Putamen (tissue), 1 donor: Measurements from ENCODE around the gene CCR5.
"Not testable (repeated sequence)": the region's sequence is repeated elsewhere in the genome, so short reads cannot be mapped to it uniquely, and the experiment has no call there.

Experiments used
- DNase-seq: peaks from one replicate; pipeline ENCODE4 v3.0.0-alpha.2; 2016; ENCODE audit warnings: low spot score

Gene CCR5

DNA sequence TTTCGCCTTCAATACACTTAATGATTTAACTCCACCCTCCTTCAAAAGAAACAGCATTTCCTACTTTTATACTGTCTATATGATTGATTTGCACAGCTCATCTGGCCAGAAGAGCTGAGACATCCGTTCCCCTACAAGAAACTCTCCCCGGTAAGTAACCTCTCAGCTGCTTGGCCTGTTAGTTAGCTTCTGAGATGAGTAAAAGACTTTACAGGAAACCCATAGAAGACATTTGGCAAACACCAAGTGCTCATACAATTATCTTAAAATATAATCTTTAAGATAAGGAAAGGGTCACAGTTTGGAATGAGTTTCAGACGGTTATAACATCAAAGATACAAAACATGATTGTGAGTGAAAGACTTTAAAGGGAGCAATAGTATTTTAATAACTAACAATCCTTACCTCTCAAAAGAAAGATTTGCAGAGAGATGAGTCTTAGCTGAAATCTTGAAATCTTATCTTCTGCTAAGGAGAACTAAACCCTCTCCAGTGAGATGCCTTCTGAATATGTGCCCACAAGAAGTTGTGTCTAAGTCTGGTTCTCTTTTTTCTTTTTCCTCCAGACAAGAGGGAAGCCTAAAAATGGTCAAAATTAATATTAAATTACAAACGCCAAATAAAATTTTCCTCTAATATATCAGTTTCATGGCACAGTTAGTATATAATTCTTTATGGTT, at the start of gene CCR5:
TSS of gene CCR5 (plus strand) at position 108 of the 680 bp plus-strand sequence. CDS start 1,957 bp downstream, outside the sequence.
- no peak for DNase-seq

DNA sequence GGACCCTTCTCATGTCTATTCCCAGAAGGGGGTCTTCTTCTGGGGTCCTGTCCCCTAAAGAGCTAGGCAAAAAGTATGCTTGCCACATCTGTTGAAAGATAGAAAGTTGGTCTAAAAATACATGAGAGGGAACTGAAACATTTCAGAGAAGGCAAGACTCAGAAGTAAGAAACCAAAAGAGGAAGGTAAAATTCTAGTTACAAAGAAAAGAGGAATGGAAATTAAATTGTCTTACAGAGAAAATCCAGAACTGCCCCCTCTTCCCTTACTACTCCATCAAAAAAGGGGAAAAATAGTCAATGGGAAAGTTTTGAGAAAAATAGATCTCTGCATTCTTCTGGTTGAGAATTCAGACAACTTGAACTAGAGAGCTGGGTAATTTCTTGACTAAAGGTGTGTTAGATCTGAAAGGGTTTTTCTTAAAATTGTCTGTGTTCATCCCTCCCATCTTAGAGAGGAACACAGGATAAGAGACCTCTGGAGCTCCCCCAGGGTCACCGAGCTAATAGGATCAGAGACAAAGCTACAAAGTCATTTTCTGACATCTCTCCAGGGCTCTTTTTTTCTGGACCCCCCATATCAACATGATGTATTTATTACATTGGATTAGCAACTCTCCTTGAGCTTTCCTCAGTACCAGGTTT, 49.2 kb upstream of the CCR5 start:
- DNase-seq = peak; percentile 14

DNA sequence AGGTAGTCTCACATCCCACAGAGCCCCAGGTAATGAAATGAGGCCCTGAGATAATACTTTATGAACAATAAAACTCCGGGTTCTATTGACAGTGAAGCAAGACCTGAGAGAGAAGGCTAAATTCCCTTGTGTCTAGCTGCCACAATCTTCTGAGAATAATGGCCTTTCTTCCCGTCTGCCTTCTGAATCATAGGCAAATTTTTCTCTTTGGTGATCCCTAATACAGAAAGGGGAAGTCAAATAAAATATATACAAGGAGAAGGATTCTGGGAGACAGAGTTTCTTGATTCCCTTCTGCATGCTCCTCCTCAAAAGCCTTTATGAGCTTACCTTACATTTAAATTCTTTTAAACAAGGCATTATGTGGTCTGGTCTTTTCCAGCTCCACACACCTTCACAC, 46.7 kb upstream of the CCR5 start:
- DNase-seq = no peak

DNA sequence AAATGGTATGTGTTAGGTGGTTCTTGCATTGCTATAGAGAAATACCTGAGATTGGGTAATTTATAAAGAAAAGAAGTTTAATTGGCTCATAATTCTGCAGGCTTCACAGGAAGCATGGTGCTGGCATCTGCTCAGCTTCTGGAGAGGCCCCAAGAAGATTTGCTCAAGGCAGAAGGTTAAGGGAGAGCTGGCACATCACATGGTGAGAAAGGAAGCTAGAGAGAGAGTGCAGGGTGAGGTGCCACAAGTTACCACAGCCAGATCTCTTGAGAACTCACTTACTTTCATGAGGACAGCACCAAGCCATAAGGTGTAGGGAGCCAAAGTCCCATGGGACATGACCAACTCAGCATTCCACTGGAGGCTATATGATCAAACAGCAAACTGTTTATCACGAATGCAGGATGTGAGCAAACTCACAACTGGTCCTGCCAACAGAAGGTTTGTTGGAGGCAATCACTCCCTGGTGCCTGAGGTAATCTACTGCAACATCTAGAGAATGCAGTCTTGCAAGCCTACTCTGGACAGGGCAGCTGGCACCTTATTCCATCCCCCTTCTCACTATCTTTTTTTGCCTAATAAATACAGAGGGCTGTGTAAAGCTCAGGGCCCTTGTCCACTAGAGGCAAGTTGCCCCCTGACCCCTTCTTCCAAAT, 45.0 kb upstream of the CCR5 start:
- no peak for DNase-seq

DNA sequence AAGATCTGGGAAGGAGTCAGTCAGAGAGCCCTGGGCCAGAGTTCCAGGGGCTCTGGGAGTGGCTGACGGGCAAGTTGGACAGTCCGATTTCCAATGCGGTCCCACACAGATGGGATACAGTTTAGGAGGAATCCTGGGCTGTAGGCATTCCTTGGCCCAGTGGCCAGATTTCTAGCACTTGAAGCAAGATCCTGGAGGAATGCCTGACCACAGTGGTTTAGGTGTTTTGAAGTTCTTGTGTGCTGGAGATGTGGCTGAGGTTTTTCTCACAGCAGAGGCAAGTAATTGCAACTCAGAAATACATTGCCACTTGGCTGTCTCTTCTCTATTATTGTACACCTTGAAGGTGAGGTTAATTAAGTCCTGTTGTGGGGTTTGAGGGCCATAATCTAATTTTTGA, 40.1 kb upstream of the CCR5 start:
- not testable (repeated sequence) for DNase-seq

DNA sequence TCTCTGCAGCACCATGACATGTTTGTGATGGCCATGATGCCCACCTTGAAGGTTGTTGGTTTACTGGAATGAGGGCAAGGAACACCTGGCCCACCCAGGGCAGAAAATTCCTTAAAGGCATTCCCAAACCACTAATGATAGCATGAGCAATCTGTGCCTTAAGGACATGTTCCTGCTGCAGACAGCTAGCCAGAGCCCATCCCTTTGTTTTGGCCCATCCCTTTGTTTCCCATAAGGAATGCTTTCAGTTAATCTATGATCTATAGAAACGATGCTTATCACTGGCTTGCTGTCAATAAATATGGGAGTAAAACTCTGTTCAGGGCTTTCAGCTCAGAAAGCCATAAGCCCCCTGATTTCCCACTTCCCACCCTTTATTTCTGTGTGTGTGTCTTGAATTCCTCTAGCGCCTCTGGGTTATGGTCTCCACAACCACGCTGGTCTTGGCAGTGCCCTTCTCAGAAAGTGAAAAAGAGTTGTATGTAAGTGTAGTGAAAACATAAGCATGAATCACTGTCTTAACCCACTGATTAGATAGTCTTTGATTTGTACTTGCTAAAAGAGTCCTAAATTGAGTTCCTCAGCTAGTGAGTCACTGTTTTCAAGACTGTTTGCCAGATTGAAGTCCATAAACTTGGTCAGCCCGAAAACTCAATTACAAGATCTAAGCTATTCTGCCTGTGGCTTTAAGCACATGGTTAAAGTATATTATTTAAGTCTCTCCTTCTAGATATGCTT, 35.8 kb upstream of the CCR5 start:
- DNase-seq = no peak

DNA sequence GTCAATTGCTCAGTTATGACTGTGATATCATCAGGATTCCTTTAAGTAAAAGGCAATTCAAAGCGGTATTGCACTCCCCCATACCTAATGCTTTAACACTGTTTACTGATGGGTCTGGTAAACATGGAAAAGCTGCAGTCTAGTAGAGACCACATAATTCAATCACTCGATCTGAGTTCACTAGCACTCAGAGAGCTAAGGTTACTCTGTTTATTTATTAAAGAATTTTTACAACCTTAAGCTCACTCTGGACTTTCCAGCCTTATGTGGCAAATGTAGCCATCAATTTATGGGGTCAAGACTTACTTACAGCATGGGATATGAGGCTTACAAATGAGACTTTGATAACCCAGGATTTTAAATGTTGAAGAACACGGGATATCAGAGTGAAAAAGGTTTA, 35.2 kb upstream of the CCR5 start:
- no peak for DNase-seq

DNA sequence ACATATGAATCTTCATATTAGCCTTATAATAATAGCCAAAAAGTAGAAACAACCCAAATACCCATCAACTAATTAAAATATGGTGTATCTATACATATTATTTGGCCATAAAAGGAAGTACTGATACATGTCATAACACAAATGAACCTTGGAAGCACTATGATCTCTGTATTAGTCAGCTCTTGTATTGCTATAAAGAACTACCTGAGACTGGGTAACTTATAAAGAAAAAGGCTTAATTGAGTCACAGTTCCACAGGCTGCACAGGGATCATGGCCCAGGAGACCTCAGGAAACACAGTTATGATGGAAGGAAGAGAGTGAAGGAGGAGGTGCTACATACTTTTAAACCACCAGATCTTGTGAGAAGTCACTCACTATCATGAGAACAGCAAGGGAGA, 32.8 kb upstream of the CCR5 start:
- no peak for DNase-seq

DNA sequence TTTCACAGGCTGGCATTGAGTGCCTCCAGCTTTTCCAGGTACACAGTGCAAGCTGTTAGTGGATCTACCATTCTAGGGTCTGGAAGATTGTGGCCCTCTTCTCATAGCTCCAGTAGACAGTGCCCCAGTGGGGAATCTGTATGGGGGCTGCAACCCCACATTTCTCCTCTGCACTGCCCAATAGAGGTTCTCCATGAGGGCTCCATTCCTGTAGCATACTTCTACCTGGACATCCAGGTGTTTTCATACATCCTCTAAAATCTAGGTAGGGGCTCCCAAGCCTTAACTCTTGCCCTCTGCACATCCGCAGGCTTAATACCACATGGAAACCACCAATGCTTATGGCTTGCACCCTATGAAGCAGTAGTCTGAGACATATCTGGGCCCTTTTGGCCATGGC, 31.9 kb upstream of the CCR5 start:
- DNase-seq = no peak

DNA sequence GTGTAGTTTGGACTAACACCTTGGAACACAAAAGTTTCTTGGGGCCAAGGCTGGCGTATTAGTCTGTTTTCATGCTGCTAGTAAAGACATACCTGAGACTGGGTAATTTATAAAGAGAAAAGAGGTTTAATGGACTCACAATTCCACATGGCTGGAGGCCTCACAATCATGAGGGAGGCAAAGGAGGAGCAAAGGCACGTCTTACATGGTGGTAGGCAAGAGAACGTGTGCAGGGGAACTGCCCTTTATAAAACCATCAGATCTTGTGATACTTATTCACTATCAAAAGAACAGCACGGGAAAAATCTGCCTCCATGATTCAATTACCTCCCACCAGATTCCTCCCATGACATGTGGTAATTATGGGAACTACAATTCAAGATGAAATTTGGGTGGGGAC, 26.3 kb upstream of the CCR5 start:
- no peak for DNase-seq

DNA sequence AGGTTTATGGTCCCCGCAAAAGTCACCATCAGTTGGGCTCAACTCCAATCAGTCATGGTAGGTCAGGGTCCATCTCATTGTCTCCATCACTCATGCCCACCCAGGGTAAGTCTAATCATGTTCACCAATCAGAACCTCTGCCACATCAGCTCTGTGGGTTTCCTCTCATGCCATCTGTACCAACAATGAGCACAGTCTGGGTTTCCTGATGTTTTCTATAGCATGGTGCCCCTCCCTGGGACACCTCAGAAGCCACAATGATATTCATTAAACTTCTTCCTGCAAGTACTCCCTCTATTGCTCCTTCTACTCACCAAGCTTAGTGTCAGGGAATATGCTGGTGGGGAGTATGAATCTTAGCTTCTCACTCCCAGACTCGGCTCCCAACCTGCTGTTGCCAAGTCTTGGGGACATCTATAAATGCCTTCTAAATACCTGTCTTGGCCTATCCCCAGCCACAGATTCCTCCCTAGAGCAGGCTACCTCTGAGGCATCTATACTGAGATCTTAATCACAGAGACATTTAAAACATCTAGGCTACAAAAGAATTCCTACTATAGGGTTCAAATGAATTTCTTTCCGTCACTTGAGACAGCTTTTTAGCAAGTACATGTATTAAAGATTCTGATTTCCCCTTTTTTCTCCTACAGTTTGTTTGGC, 21.8 kb upstream of the CCR5 start:
- DNase-seq = no peak

DNA sequence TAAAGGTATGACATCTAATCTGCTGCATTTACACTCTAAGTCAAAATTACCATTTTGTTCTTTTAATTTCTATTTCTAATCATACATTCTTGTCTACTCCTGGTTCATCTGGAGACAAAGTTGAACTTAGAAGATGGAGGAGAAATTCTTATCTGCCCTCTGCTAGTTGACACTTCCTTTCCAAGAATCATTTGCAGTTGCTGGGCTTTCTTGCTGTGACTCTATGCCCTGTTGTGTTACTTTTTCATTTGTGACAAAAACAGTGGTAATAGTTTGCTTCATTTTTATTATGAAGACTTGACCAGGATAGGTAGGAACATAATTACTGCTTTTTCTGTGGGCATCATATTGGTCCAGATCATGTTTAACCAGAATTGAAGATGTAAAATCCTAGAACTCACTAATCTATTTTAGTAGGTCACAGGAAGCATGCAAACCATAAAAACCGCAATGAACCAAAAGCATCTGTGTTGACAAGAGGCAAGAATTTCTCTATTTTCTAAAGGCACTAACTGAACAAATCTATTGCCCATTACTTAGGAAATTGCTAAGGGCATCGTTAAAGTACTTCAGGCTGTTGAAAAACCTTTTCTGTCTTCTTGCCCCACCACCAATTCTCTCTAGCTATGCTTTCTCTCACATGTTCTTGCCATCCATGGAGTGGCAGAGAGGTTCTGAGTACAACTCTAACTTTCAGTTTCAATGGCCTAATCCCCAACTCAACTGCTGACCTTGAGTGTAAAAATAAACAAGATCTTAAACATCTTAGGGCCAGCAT, 21.1 kb upstream of the CCR5 start:
- DNase-seq = no peak

DNA sequence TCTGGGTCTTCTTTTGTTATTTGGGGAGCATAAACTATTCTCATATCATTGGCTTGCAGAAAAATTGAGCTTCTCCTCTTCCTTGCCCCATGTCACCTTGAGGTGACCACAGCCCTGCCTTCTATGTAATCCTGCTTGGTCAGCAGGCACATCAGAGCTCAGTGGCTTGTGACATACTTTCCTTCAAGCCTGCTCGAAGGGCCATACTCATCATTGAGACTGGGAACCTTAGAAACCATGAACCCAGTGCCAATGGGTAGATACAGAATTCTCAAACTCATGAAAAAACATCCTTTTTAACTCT, 20.5 kb upstream of the CCR5 start:
- DNase-seq = no peak

DNA sequence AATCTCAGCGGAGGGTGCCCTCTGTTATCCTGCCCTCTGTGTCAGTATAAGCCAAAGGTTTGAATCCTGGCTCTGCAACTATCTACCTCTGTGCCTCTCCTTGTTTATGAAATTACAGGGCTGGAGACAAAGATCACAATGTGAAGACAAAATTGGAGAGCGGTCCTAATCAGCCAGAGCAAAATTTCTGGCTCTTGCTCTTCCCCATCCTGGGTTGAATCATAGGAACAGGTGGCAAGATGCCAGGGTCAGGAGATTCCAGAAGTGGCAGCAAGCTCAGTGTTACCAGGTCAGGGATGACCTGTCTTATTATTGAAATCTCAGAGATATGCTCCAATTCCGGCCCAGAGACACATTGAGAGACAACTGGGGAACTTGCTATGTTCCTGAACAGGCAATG, 19.1 kb upstream of the CCR5 start:
- no peak for DNase-seq

DNA sequence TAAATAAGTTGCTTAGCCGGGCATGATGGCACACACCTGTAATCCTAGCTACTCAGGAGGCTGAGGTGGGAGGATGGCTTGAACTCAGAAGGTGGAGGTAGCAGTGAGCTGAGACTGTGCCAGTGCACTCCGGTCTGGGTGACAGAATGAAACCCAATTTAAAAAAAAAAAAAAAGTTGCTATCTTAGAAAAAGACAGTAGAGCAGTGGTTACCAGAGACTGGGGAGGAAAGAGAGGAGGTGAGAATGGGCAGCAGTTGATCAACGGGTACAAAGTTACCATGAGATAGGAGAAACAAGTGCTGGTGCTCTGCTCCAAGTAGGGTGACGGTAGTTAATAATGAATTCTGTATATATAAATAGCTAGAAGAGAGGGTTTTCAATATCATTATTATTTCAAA, 17.7 kb upstream of the CCR5 start:
- DNase-seq = no peak

DNA sequence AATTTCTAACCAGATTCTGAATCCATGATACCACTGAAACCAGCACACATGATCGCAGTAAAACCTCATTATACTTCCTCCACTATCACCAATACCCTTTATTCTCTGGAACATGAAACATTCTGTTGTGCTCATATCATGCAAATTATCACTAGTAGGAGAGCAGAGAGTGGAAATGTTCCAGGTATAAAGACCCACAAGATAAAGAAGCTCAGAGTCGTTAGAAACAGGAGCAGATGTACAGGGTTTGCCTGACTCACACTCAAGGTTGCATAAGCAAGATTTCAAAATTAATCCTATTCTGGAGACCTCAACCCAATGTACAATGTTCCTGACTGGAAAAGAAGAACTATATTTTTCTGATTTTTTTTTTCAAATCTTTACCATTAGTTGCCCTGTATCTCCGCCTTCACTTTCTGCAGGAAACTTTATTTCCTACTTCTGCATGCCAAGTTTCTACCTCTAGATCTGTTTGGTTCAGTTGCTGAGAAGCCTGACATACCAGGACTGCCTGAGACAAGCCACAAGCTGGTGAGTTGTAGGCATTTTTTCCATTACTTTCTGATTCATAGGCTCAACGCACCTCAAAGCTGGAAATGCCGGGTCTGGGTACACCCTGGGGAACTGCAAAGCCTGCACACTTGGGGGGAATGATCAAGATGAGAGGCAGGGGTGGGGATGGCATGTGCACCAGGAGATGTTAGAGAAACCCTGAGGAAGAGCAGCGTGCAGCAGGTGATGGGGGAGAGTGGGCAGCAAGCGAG, 16.9 kb upstream of the CCR5 start, which contains the start of gene CCR2:
TSS of gene CCR2 (plus strand) at position 465 of the 764 bp plus-strand sequence. CDS start 3,417 bp downstream, outside the sequence.
- DNase-seq = no peak

DNA sequence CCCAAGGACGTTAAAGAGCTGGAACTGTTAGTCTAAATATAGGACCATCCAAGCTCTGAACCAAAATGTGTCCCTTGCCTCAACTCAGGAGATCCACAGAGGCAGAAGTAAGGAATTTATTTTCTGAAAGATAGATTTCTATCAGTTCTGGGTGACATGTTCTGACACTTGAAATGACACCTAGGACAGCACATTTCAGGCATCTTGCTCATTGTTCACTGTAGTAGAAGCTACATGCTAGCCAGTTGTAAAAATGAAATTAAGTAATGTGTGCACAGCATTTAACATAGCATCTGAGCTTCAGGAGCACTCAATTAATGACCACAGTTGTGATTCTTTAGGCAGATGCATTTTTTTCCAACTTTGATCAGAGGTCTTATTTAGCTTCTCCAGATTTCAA, 16.3 kb upstream of the CCR5 start:
- no peak for DNase-seq

DNA sequence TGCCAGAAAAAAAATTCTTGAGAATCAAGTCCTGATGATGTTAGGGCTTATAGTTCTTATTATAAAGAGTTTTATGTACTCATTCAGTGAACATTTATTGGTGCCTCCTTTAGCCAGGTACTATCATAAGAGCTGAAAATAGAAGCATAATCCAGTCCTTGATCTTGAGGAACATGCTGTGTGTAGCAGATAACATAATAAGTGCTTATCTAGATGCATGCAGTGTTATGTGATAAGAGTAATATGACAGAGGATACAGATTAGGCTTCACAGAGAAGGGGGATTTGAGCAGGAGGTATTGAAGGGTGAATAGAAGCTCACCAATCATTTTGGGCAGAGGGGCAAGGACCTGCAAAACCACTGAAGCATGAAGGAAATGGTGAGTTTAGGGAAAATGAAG, 15.8 kb upstream of the CCR5 start:
- no peak for DNase-seq

DNA sequence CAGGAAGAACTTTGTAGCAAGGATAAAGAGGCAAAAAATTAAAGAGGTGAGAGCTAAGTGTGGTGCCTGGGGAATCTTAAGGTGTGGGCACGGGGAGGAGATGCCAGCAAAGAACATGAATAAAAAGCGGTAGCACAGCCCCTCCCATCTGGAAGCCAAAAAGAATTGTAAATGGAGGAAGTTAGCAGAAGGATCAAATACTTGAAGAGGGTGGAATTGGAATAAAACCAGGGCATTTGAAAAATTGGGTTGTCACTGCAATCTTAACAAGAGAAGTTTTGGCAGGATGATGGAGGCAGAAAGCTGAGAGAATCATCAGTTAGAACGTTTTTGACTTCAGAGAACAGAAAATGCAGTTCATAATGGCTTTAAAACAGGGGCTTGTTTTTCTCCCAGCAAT, 14.5 kb upstream of the CCR5 start:
- no peak for DNase-seq

DNA sequence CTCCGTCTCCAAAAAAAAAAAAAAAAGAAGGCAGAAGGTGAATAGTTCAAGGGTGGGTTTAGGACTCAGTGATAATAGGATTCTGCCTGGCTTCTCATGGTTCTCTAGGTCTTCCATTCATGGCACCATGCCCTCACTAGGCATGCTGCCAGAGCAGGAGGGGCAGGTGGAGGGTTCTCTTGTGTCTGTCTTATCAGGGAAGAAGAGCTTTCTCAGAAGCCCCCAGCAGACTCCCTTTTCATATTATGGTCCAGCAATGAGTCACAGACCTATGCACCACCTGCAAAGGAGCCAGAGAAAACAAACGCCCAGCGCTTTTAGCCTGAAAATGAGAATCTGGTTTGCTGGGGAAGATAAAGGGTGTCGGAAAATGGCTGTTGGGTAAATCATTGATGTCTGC, 13.8 kb upstream of the CCR5 start:
- no peak for DNase-seq

DNA sequence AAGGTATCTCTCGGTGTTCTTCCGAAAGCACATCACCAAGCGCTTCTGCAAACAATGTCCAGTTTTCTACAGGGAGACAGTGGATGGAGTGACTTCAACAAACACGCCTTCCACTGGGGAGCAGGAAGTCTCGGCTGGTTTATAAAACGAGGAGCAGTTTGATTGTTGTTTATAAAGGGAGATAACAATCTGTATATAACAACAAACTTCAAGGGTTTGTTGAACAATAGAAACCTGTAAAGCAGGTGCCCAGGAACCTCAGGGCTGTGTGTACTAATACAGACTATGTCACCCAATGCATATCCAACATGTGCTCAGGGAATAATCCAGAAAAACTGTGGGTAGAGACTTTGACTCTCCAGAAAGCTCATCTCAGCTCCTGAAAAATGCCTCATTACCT, 12.3 kb upstream of the CCR5 start:
- no peak for DNase-seq
